HG03571 (cell line): ENCODE data around the gene EGLN1.

Experiments used
- ATAC-seq: cut with Tn5 transposase; IDR thresholded peaks from one replicate; pipeline ENCODE4 v1.9.1; 2021; ENCODE audit not compliant: unreplicated experiment

The EGLN1 gene

GRCh38 chr1:231334079-231334666, 87.9 kb downstream of the EGLN1 start:
- ATAC-seq = no peak

DNA sequence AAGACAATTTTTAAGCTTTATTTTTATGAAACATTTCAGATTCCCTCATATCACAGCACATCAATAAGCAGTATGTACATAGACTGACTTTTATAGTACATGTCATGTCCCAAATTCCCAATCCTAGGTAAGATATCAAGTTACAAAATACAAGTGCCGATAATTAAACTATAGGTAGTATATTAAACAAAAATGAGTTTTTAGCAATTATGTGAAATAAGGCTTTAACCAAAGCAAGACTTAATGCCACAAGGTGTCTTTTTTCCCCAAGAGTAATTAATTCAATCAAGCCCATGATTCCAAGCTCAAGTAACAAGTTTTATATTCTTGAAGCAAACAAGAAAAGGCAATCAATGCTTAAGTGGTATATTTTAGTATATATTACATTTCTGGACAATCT, 89.3 kb downstream of the EGLN1 start:
- no peak for ATAC-seq

- ATAC-seq = no peak
Observed at GRCh38 chr1:231329483-231329882, 92.6 kb downstream of the EGLN1 start.

DNA sequence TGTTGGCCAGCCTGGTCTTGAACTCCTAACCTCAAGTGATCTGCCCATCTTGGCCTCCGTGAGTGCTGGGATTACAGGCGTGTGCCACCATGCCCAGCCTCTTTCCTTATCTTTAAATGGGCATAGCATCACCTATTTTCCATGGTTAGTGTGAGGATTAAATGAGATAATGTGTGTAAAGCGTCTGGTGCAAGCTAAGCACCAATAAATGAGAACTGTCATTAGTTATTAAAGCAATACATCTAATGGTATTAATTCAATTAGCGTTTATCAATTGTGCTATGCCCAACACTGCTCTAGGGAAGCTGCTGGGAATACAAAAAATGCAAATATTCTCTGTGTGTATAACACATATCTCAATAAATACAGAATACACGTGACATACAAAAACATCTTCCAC, 94.5 kb downstream of the EGLN1 start:
- no peak for ATAC-seq

- no peak for ATAC-seq
Observed at GRCh38 chr1:231326248-231326647, 95.8 kb downstream of the EGLN1 start.

DNA sequence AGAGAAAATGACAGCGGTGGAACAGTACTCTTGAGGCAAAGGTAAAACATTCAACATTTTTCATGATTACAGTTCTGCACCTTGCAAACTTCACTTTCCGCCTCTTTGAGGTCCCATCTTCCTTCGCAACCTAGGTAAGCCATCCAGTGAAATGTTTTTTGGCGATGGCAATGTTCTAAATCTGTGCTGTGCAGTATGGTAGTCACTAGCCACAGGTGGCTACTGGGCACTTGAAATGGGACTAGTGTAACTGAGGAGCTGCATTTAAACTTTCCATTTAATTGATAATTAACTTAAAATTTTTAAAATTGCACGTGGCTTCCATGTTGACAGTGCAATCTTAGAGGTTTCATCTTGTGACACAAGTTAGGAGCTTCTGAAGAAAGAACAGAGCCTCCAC, 97.4 kb downstream of the EGLN1 start:
- no peak for ATAC-seq

GRCh38 chr1:231322880-231323530, 99.1 kb downstream of the EGLN1 start:
- ATAC-seq = no peak

DNA sequence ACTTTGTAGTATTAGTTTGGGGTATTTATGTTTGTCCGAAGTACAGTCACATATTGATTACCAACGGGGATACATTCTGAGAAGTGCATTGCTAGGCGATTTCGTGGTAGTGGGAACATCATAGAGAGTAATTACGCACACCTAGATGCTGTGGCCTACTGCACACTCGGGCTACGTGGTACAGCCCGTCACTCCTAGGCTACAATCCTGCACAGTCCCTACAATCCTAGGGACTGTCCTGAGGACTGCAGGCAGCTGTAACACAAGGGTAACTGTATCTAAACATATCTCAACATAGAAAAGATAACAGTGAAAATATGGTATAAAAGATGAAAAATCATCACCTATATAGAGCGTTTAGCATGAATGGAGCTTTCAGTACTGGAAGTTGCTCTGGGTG, 103.0 kb downstream of the EGLN1 start:
- no peak for ATAC-seq

- ATAC-seq = no peak
Observed at GRCh38 chr1:231318568-231318967, 103.5 kb downstream of the EGLN1 start.

- no peak for ATAC-seq
Observed at GRCh38 chr1:231318015-231318355, 104.1 kb downstream of the EGLN1 start.

DNA sequence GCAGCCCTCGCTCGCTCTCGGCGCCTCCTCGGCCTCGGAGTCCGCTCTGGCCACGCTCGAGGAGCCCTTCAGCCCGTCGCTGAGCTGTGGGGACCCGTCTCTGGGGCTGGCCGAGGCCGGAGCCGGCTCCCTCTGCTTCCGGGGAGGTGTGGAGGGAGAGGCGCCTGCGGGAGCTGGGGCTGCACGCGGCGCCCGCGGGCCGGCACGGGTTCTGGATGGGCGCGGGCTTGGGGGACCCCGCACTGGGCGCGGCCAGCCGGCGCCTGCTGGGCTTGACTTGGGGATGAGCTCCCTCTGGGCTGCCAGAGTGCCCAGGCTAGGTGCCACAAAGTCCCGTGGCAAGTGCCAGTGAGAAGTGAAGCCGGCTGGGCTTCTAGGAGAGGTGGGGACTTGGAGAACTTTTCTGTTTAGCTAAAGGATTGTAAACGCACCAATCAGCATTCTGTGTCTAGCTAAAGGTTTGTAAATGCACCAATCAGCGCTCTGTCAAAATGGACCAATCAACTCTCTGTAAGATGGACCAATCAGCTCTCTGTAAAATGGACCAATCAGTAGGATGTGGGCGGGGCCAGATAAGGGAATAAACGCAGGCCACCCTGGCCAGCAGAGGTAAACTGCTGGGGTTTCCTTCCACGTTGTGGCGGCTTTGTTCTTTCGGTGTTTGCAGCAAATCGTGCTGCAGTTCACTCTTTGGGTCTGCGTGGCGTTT, 104.6 kb downstream of the EGLN1 start:
- no peak for ATAC-seq

GRCh38 chr1:231315887-231316286, 106.2 kb downstream of the EGLN1 start:
- peak; percentile 72 for ATAC-seq
